Sigmoid colon (tissue), 4 donors: ENCODE results near the gene USP9X.

ENCODE experiments used
- POLR2A ChIP-seq, 2 donors: fragments of 450-650 bp; IDR thresholded peaks; one replicate each; pipeline ENCODE4 v1.6.1; 2016; ENCODE audit warnings: antibody characterized with exemption in 2 of 2, mild to moderate bottlenecking in 2 of 2, moderate library complexity in 2 of 2
- POLR2AphosphoS5 ChIP-seq, 4 donors: sonication (generic); formaldehyde crosslinking; IDR thresholded peaks; one replicate each; pipeline ENCODE4 v1.6.1; 2017; ENCODE audit warnings: antibody characterized with exemption in 4 of 4
- TF ChIP-seq, protein P1 (sequence below), 4 experiments: fragments of 450-650 bp in 3 of 4; fragments of 200-600 bp in 1 of 4; IDR thresholded peaks; one replicate each; pipeline ENCODE4 v1.5.1; 2016 to 2019; ENCODE audit warnings: antibody characterized with exemption in 4 of 4, mild to moderate bottlenecking in 3 of 4, moderate library complexity in 2 of 4

DNA sequence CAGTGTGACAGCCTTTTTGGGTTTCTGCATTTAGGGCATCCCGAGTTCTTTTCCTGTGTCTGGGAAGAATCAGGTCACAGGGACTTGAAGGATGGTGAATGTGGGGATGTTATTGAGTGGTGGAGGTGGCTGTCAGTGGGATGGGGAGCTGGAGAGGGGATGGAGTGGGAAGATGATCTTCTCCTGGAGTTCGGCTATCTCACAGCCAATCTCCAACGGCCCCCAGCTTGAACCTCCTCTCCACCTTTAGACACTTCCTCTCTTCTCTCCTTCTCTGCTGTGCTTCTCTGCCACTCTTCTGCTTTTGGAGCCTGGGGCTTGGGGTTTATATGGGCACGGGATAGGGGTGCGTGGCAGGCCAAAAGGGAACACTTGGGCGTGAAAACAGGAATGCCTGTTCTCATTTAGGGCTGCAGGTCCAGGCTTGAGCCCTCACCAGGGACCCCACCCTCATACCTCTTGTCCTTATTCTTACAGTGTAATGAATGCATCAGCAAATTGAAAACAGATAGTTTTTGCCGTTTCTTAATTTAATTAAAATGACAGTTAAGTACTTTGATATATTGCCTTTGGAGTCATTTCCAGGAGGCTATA lies 37.5 kb downstream of the USP9X start:
- TF ChIP-seq, protein P1, sequence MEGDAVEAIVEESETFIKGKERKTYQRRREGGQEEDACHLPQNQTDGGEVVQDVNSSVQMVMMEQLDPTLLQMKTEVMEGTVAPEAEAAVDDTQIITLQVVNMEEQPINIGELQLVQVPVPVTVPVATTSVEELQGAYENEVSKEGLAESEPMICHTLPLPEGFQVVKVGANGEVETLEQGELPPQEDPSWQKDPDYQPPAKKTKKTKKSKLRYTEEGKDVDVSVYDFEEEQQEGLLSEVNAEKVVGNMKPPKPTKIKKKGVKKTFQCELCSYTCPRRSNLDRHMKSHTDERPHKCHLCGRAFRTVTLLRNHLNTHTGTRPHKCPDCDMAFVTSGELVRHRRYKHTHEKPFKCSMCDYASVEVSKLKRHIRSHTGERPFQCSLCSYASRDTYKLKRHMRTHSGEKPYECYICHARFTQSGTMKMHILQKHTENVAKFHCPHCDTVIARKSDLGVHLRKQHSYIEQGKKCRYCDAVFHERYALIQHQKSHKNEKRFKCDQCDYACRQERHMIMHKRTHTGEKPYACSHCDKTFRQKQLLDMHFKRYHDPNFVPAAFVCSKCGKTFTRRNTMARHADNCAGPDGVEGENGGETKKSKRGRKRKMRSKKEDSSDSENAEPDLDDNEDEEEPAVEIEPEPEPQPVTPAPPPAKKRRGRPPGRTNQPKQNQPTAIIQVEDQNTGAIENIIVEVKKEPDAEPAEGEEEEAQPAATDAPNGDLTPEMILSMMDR (IDR thresholded peaks at IDR 0.05) = no peak
- TF ChIP-seq POLR2A (IDR thresholded peaks at IDR 0.05) (no peak), POLR2AphosphoS5 (IDR thresholded peaks at IDR 0.05) (no peak)
